VCaP (cell line): ENCODE measurements around the gene EHBP1.

Source experiments
- H3K27ac ChIP-seq: fragments of 450-650 bp; 2 replicates; pipeline ENCODE4 v1.5.1; 2017
- CTCF ChIP-seq: fragments of 450-650 bp; conservative IDR thresholded peaks from 2 replicates; pipeline ENCODE4 v1.5.1; 2017; ENCODE audit warnings: mild to moderate bottlenecking, moderate library complexity

The EHBP1 gene

DNA sequence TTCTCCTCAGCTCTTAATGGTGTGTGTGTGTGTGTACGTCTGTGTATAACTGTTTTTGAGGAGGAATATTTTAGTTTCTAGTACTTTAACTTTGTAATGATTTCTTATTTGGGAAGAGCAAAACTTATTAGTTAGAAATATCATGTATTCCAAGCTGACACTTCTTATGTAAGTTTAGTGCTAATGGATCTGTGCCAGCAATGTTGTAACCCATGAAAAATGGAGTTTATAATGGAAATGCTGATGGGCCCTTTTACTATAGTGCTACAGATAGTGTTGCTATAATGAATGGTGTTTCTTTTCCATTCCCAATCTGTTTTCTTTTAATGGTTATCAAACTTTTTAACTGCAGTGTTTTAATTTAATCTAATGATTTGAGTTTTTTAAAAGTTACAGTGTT lies 295.3 kb downstream of the EHBP1 start:
- no peak for TF ChIP-seq CTCF
- H3K27ac ChIP-seq = no peak overlapping the region

GRCh38 chr2:63001576-63001975 lies 296.1 kb downstream of the EHBP1 start:
- no peak overlapping the region for H3K27ac ChIP-seq
- no peak for TF ChIP-seq CTCF

GRCh38 chr2:63003351-63003750 lies 297.8 kb downstream of the EHBP1 start:
- no peak for TF ChIP-seq CTCF
- H3K27ac ChIP-seq = no peak overlapping the region

GRCh38 chr2:63007813-63008458 lies 302.4 kb downstream of the EHBP1 start:
- H3K27ac ChIP-seq = no peak overlapping the region
- no peak for TF ChIP-seq CTCF

DNA sequence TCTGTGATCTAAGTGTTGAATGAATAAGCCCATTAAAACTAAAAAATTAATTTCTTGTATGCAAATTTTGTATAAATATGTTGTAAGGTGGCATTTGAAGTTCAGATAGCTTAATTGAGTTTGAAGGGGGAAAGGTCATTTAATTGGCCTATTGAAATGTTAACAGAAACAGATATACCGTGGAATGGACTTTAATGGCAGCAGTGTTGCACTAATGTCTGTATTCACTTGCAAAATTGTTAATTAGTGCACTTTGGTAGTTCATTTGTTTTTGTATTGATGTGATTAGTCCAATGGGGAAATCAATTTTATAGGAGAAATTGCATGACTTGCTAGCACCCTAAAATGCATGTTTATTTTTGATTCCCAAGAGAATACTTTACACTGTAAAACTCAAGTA lies 303.3 kb downstream of the EHBP1 start:
- H3K27ac ChIP-seq = no peak overlapping the region
- no peak for TF ChIP-seq CTCF

GRCh38 chr2:63009490-63009889 lies 304.0 kb downstream of the EHBP1 start:
- no peak for TF ChIP-seq CTCF
- H3K27ac ChIP-seq = no peak overlapping the region

GRCh38 chr2:63012541-63012940 lies 307.0 kb downstream of the EHBP1 start:
- no peak overlapping the region for H3K27ac ChIP-seq
- TF ChIP-seq CTCF = no peak
